Measurements from ENCODE around the gene EFHB.

DNA sequence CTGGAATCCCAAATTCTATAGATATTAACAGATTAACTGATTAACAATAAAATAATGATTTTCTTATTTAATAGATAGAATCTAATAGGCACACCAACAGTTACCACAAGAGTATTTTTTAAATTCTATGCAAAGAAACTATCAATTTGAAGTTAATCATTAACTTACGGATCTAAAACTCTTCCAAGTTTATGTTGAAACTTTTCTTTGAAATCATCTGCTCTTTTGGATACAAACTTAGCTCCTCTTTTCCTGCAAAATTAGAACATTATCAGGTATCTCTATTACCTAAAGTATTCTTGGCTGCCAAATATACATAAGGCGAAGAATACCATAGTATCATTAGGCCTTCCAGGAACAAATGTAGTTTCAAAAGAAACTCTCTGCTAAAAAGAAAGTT, 34.8 kb downstream of the EFHB start:
- TF ChIP-seq, protein P1, sequence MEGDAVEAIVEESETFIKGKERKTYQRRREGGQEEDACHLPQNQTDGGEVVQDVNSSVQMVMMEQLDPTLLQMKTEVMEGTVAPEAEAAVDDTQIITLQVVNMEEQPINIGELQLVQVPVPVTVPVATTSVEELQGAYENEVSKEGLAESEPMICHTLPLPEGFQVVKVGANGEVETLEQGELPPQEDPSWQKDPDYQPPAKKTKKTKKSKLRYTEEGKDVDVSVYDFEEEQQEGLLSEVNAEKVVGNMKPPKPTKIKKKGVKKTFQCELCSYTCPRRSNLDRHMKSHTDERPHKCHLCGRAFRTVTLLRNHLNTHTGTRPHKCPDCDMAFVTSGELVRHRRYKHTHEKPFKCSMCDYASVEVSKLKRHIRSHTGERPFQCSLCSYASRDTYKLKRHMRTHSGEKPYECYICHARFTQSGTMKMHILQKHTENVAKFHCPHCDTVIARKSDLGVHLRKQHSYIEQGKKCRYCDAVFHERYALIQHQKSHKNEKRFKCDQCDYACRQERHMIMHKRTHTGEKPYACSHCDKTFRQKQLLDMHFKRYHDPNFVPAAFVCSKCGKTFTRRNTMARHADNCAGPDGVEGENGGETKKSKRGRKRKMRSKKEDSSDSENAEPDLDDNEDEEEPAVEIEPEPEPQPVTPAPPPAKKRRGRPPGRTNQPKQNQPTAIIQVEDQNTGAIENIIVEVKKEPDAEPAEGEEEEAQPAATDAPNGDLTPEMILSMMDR (conservative IDR thresholded peaks at IDR 0.05; ENCODE audit: low read length): no peak
- TF ChIP-seq EZH2phosphoT487 (IDR thresholded peaks at IDR 0.05; ENCODE audit: borderline replicate concordance, low read depth, low read length): no peak
